ENCODE results near the gene SNTG2. TPM values are rescaled to one million over a fixed set of nuclear protein-coding genes. Genes with fewer than 3 reads are reported as not detected.

SNTG2 gene
- total RNA-seq, 1 donor from 2014 or later: 1.9 TPM

- Mint-ChIP-seq H3K27me3 (ENCODE audit: low read depth, unreplicated experiment) (peaks cover 13% of the 10 kb centered on the region), H3K36me3 (ENCODE audit: low read depth, unreplicated experiment) (peaks cover under 1% of the 10 kb centered on the region), H3K9me3 (ENCODE audit: unreplicated experiment) (no peaks in the 10 kb centered on the region), H3K4me3 (ENCODE audit: unreplicated experiment) (no peak overlapping the region), H3K4me1 (ENCODE audit: low read depth, unreplicated experiment) (no peaks in the 10 kb centered on the region), H3K27ac (ENCODE audit: unreplicated experiment) (no peak overlapping the region)
- no peak overlapping the region for H2AFZ ChIP-seq (ENCODE audit: low read depth, low read length)
- DNase-seq (ENCODE audit: low read depth) (peak; percentile 2), FAIRE-seq (no peak)
- no peak overlapping the region for H3K4me3 ChIP-seq (ENCODE audit: insufficient read depth, low read depth, low read length)
- peaks cover 4% of the 10 kb centered on the region for H3K4me1 ChIP-seq (ENCODE audit: insufficient read depth, low read length)
- H3K27ac ChIP-seq (ENCODE audit: low read depth, low read length): no peak overlapping the region
- H3K79me2 ChIP-seq (ENCODE audit: insufficient read depth, low read length): no peaks in the 10 kb centered on the region
- no peak overlapping the region for H3K4me2 ChIP-seq (ENCODE audit: low read length)
- peaks cover 18% of the 10 kb centered on the region for H3K27me3 ChIP-seq (ENCODE audit: insufficient read depth, low read length)
- no peak overlapping the region for H3K9ac ChIP-seq (ENCODE audit: low read length)
- H3K36me3 ChIP-seq (ENCODE audit: insufficient read depth, low read length): no peaks in the 10 kb centered on the region
- H4K20me1 ChIP-seq (ENCODE audit: insufficient read depth, low read length): no peaks in the 10 kb centered on the region
- no peaks in the 10 kb centered on the region for H3K9me3 ChIP-seq (ENCODE audit: insufficient read depth, low read depth, low read length)
- TF ChIP-seq EZH2 (IDR thresholded peaks at IDR 0.05; ENCODE audit: insufficient read depth, low read length) (no peak), CTCF (IDR thresholded peaks at IDR 0.05; ENCODE audit: insufficient read depth, low read depth, low read length) (peak; percentile 31)
These were observed 3.5 kb downstream of the SNTG2 start for GRCh38 chr2:953975-954686.

- H2AFZ ChIP-seq (ENCODE audit: low read depth, low read length): no peak overlapping the region
- no peaks in the 10 kb centered on the region for H4K20me1 ChIP-seq (ENCODE audit: insufficient read depth, low read length)
- H3K9me3 Mint-ChIP-seq (ENCODE audit: unreplicated experiment): no peaks in the 10 kb centered on the region
- H3K4me2 ChIP-seq (ENCODE audit: low read length): no peak overlapping the region
- no peak for DNase-seq (ENCODE audit: low read depth)
- no peak overlapping the region for H3K4me3 Mint-ChIP-seq (ENCODE audit: unreplicated experiment)
- H3K9me3 ChIP-seq (ENCODE audit: insufficient read depth, low read depth, low read length): no peaks in the 10 kb centered on the region
- no peaks in the 10 kb centered on the region for H3K36me3 ChIP-seq (ENCODE audit: insufficient read depth, low read length)
- H3K9ac ChIP-seq (ENCODE audit: low read length): no peak overlapping the region
- peaks cover 8% of the 10 kb centered on the region for H3K27me3 Mint-ChIP-seq (ENCODE audit: low read depth, unreplicated experiment)
- no peaks in the 10 kb centered on the region for H3K4me1 Mint-ChIP-seq (ENCODE audit: low read depth, unreplicated experiment)
- H3K27ac Mint-ChIP-seq (ENCODE audit: unreplicated experiment): no peak overlapping the region
- no peak overlapping the region for H3K27ac ChIP-seq (ENCODE audit: low read depth, low read length)
- peaks cover 1% of the 10 kb centered on the region for H3K36me3 Mint-ChIP-seq (ENCODE audit: low read depth, unreplicated experiment)
- no peak for FAIRE-seq
- TF ChIP-seq CTCF (IDR thresholded peaks at IDR 0.05; ENCODE audit: insufficient read depth, low read depth, low read length): no peak
- TF ChIP-seq EZH2 (IDR thresholded peaks at IDR 0.05; ENCODE audit: insufficient read depth, low read length): no peak
- H3K79me2 ChIP-seq (ENCODE audit: insufficient read depth, low read length): no peaks in the 10 kb centered on the region
- no peak overlapping the region for H3K4me3 ChIP-seq (ENCODE audit: insufficient read depth, low read depth, low read length)
- peaks cover 13% of the 10 kb centered on the region for H3K27me3 ChIP-seq (ENCODE audit: insufficient read depth, low read length)
- H3K4me1 ChIP-seq (ENCODE audit: insufficient read depth, low read length): peaks cover 2% of the 10 kb centered on the region
These were observed 4.0 kb downstream of the SNTG2 start for GRCh38 chr2:954687-955000.
